ENCODE results near the gene BMP3. TPM values are rescaled to one million over a fixed set of nuclear protein-coding genes. Genes with fewer than 3 reads are reported as not detected.

The BMP3 gene
- total RNA-seq = under 0.01 TPM in 2 replicates

GRCh38 chr4:81030061-81030980 lies at the start of gene BMP3:
Gene BMP3, plus strand, starts transcription at chr4:81030708. Its CDS starts 577 bp downstream, at chr4:81031285.

Other genes starting within 250 kb of the BMP3 start
- 1.1 and 2.4 TPM in 2 replicates for gene PRKG2, start 184.5 kb downstream of the BMP3 start, total RNA-seq